Fibroblast of the aortic adventitia (primary cell): ENCODE data around the gene ACKR3. TPM values are rescaled to one million over a fixed set of nuclear protein-coding genes. Genes with fewer than 3 reads are reported as not detected.

ENCODE experiments used
- DNase-seq: peaks from one replicate; pipeline ENCODE4 v3.0.0-alpha.2; 2010; ENCODE audit warnings: low read depth
- H3K4me3 ChIP-seq: 2 replicates; pipeline ENCODE4 v1.5.1; 2011; ENCODE audit warnings: low read depth, mild to moderate bottlenecking, control low read depth, low read length, moderate library complexity
- total RNA-seq: library from RNA; depleted of rRNA; stranded (reverse); fragments of >200 nt; gene quantifications from 2 replicates; pipeline ENCODE4 v1.2.3, GENCODE V29; 2012; ENCODE audit warnings: low replicate concordance
- TF ChIP-seq, protein P1 (sequence below): IDR thresholded peaks from 2 replicates; pipeline ENCODE4 v1.5.1; 2011; ENCODE audit warnings: mild to moderate bottlenecking, low read length, control low read depth, inconsistent platforms; ENCODE audit not compliant: insufficient read depth

Gene ACKR3
- total RNA-seq, 1 donor: 0.72 TPM

DNA sequence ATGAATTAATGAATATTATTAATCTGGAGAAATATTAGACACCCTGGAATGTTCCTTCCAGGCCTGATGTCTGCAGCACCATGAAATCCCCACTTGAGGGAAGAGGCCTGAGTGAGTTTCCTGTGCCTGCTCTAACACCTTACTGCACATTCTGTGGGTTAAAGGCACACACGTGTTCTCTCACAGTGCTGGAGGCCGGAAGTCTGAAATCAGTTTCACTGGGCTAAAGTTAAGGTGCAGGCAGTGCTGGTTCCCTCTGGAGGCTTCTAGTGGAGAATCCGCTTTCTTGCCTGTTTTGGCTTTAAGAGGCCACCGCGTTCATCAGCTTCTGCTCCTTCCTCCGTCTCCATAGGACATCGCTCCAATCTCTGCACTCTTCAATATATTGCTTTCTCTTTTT, 48.7 kb downstream of the ACKR3 start:
- DNase-seq: no peak

DNA sequence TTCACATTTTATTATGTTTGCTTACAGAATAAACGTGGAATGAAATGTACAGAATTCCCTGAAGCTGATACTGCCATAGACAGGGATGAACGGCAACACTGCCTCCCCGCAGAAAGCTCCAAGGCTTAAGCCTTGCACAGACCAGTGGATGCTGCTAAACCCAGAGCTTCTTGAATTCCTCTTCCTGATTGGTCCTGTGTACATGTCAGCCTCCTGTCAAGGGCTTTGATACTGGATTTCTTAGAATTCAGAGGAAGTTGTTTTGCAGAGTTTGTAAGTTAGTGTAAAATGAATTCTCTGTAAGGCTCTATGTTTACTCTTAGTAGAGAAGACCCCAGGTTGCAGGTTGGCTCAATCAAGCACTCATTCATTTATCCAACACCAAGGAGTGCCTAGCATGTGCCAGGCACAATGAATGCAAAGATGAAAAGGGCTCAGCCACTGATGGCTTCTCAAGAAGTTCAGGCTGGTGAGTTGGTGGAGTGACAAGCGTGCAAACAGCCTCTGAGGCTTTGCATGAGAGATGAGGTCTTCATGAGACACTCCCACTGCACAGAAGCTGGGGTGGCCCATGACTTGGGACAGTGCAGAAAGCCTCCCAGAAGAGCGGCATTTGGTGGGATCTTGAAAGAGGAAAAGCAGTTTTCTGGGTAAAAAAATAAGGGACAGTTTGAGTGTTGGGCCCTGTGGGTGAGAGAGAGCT, 50.4 kb downstream of the ACKR3 start:
- H3K4me3 ChIP-seq: no peak overlapping the region
- TF ChIP-seq, protein P1, sequence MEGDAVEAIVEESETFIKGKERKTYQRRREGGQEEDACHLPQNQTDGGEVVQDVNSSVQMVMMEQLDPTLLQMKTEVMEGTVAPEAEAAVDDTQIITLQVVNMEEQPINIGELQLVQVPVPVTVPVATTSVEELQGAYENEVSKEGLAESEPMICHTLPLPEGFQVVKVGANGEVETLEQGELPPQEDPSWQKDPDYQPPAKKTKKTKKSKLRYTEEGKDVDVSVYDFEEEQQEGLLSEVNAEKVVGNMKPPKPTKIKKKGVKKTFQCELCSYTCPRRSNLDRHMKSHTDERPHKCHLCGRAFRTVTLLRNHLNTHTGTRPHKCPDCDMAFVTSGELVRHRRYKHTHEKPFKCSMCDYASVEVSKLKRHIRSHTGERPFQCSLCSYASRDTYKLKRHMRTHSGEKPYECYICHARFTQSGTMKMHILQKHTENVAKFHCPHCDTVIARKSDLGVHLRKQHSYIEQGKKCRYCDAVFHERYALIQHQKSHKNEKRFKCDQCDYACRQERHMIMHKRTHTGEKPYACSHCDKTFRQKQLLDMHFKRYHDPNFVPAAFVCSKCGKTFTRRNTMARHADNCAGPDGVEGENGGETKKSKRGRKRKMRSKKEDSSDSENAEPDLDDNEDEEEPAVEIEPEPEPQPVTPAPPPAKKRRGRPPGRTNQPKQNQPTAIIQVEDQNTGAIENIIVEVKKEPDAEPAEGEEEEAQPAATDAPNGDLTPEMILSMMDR: no peak
- DNase-seq: no peak

More for the DNA sequence above, 48.7 kb downstream of the ACKR3 start:
- H3K4me3 ChIP-seq: no peak overlapping the region
- TF ChIP-seq, protein P1: no peak

DNA sequence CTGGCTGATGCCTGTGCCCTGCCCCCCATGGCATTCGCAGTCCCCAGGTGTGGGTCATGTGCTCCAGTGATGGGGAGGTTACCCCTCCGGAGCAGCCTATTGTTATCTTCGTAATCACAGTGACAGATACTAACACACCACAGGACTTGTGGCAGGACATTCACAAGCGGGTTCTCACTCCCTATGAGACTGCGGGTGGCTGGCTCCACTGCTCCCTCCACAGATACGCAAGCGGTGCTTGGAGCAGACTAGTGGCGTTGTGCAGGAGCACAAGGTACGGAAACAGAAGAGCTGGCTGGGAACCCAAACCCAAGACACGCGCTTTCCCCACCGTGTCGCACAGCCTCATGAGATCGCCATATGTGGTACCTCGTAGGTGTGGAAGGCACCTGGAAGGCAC, 52.2 kb downstream of the ACKR3 start:
- H3K4me3 ChIP-seq: no peak overlapping the region
- no peak for DNase-seq
- TF ChIP-seq, protein P1: no peak

DNA sequence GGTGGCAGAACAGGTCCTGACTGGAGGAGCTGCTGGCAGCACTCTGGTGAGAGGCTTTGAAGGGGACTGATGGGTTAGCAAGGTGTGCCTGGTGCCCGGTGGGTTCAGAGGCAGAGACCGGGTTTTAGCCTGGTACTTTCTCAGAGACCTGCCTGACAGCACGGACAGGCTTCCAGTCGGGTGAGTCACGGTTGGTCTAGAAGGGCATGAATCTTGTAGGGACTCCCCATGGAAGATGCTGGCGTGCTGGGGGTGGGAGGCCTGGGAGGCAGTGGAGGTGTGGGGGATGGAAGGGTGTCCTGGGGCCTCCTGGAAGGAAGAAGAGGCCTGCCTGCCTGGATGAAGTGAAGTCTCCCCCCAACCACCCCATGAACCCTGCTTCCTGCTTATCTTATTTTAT, 52.6 kb downstream of the ACKR3 start:
- TF ChIP-seq, protein P1: no peak
- H3K4me3 ChIP-seq: no peak overlapping the region

DNA sequence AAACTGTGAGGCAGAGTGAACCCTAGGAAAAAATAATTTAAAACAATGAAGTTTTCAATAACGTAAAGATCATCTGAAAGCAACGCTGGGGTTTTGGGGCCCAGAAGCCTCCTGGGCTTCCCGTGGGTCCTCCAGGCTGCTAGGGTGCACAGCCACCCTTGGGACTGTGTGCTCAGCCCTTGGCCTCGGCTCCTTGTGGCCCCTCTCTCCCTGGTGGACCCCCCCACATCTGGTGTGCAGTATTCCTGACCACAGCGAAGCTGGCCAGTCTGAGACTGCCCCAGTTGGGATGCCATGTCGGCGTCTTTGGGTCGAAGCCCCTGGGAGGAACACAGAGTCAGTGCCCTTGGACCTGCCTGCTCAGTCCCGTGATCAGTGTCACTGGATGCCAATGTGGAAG, 53.0 kb downstream of the ACKR3 start:
- no peak for DNase-seq
- no peak overlapping the region for H3K4me3 ChIP-seq
- TF ChIP-seq, protein P1: no peak

More for the DNA sequence above, 52.6 kb downstream of the ACKR3 start:
- DNase-seq: no peak

DNA sequence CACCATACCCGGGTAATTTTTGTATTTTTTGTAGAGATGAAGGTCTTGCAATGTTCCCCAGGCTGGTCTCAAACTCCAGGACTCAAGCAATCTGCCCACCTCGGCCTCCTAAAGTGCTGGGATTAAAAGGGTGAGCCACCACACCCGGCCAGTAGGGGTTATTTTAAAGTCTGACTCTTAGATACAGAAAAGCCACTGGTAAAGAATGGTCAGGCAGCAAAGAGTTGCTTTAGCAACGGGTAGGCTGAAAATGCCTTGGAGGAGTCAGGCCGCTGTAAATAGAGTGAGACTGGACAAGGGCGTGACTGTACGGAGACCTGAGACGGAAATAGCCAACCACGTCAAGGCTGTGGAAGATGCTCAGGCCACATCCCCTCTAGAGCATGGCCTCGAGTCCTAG, 54.2 kb downstream of the ACKR3 start:
- DNase-seq: no peak
- TF ChIP-seq, protein P1: no peak
- no peak overlapping the region for H3K4me3 ChIP-seq
